Renal pelvis (tissue), 4 donors: ENCODE data around the gene TCEAL4. TPM values are rescaled to one million over a fixed set of nuclear protein-coding genes. Genes with fewer than 3 reads are reported as not detected.
A peak's percentile ranks its signal among the peaks of the same experiment; 100 is the strongest.
"Not testable (repeated sequence)": the region's sequence is repeated elsewhere in the genome, so short reads cannot be mapped to it uniquely, and the experiment has no call there.

ENCODE experiments used
- DNase-seq: peaks from one replicate; pipeline ENCODE4 v3.0.0-alpha.2; 2013
- polyA plus RNA-seq, 3 donors: library from polyadenylated mRNA; unstranded; fragments of 120-200 nt; gene quantifications; one replicate each; pipeline ENCODE4 v1.2.1, GENCODE V29; 2013; ENCODE audit not compliant: insufficient read length in 3 of 3

The TCEAL4 gene
- polyA plus RNA-seq, 3 donors: 146 to 187 (median 170) TPM

GRCh38 chrX:103562801-103563200 is 22.5 kb upstream of the TCEAL4 start:
- no peak for DNase-seq

DNA sequence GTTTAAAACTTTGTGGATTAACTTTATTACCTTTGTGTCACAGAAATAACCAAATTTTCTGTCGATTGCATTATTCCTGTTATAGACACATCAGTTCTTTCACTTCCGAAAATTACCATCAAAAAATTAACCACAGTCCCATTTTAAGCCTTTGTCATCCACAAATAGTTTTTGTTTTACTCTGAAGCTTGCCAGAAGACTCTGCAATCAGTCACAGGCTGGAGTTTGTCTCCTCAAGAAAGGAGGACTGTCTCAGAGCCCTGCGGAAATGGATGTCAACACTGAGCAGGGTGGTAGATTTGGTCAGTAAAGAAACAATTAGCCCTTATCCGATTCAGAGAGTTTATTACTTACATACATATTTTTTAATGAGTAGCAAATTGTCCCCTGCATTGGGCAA is 20.1 kb upstream of the TCEAL4 start:
- DNase-seq: no peak

DNA sequence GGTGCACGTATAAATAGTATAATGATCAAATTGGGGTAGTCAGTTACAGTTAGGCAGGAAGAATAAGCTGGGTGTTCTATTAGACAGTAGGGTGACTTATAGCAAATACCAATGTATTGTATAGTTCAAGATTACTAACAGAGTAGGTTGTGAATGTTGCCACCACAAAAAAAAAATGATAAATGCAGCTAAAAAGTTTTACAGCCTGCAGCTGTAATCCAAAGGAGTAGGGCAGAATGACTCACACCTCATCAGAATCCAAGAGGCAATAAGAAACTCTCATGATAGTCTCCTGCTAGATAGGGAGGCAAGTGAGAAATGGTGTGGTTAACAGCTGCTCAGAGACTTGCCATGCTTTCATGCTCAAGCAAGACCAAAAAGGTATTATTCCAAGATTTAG is 19.6 kb upstream of the TCEAL4 start:
- DNase-seq: no peak

DNA sequence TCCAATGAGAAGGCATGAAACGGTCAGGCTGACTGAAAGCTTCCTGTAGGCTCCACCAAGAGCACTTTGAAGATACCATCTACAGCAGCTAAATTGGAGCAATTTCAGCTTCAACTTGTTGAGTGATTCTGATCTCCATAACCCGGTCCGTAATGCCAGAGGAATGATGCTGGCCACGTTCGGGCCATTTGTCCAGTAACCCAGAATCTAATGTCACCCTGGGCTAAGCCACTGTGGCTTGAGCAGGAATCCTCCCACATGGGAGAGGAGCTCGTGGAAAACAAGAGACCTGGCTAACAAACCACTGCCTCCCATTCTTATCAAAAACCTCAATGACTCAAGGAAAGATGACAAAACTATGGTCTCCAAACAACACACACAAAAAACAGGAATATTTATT is 14.2 kb upstream of the TCEAL4 start:
- DNase-seq: no peak

DNA sequence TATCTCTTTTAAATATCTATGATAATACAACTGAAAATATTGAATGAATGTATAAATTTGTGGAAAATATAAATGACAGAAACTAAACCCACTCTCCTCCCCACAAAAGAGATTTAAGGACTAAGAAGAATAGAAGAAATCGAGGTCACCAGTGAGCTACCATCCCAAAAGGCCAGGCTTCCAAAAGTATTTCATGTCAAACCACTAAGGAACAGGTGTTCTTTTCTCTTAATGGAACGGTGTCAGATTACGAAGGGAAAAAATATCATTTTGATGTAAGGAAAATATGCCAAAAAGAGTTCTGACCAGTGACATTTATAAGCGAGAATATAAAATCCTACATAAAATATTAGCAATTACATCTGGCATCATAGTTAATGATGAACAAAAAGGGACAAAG is 13.6 kb upstream of the TCEAL4 start:
- no peak for DNase-seq

- no peak for DNase-seq
These were observed 12.1 kb upstream of the TCEAL4 start for GRCh38 chrX:103573202-103573601.

DNA sequence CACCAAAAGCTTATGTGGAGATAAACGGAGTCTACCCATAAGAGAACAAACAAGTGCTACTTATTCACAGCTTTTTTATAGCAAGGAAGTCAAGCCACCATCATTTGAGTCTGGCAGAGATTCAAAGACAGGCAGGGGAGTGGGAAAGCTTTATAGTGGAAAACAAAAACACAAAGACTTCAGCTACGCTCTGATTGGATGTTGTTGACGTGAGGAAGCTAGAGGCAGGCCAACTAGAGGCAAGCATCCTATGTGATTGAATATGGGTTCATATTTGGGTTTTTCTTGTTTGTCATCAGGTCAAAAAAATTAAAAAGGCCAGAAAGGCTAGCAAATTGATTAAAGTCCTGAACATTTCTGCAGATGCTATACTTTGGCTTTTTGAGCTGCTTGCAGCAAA is 719 bp upstream of the TCEAL4 start:
- DNase-seq: no peak

DNA sequence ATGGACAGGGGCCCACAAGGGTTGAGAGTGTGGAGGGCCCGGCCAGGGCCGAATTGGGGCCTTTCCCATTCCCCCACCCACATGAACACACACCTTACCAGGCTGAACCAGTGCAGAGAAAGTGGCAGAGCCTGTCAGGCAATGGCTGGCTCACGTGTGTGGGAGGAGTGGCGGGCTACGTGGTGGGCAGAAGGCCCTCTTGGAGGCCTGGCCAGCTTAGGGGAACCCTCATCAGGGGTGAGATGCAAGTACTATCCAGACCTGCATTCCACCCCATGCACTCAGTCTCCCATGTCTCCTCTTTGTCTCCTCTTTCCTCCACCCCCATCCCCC is 965 bp downstream of the TCEAL4 start:
- no peak for DNase-seq

GRCh38 chrX:103586659-103587058 is 1.3 kb downstream of the TCEAL4 start:
- DNase-seq: no peak

DNA sequence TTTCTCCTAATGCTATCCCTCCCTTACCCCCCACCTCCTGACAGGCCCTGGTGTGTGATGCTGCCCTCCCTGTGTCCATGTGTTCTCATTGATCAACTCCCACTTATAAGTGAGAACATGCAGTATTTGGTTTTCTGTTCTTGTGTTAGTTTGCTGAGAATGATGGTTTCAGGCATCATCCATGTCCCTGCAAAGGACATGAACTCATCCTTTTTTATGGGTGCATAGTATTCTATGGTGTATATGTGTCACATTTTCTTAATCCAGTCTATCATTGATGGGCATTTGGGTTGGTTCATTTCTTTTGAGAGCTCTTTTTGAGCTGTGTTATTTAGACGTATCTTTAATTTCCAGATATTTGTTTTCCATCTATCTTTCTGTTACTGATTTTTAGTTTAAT is 7.0 kb downstream of the TCEAL4 start:
- not testable (repeated sequence) for DNase-seq

GRCh38 chrX:103595202-103595601 is 9.9 kb downstream of the TCEAL4 start:
- not testable (repeated sequence) for DNase-seq

DNA sequence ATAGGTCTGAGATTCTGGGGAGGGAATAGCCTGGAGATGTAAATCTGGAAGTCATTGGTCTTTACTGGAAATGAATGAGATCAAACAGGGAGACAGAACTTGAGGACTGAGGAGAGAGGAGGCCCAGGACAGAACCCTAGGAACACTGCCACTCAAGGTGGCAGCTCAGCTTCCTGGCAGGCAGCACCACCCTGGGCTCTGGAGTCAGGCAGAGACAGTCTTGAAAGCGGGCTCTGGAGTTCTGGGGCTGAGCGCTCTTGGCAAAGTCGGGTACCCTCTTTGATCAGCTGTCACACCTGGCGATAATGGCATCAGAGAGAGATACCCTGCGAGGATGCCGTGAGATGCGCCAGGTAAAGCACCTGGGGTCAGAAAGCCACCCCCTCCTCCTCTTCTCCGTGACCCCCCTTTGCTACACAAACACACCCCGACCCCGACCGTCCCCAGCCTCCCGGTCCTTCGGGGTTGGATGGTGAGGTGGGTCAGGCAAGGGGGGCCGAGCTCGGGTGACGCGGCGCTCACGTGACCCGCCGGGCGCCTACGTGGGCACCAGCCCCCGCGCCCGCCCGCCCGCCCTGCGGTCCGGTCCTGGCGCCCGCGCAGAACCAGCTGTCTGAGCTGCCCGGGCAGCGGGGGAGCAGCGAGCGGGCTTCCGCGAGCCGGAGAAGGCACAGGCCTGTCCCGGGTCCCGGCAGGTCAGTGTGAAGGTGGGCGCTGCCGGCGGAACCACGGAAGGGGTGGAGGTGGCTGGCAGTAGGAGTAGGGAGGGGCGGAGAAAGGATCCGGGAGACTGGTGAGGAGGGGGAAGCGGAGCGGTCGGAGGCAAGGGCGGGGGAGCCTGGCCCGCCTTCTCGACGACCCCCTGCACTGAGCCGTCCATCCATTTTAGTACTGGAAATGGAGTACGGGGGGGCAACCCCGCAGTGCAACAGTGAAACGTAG is 22.3 kb downstream of the TCEAL4 start, which contains the start of gene TCEAL3:
TCEAL3 (plus strand) TSS at position 600 of the 942 bp plus-strand sequence. CDS start 1,102 bp downstream, outside the sequence.
- DNase-seq: no peak

- DNase-seq: no peak
These were observed 23.1 kb downstream of the TCEAL4 start for GRCh38 chrX:103608306-103608963.

DNA sequence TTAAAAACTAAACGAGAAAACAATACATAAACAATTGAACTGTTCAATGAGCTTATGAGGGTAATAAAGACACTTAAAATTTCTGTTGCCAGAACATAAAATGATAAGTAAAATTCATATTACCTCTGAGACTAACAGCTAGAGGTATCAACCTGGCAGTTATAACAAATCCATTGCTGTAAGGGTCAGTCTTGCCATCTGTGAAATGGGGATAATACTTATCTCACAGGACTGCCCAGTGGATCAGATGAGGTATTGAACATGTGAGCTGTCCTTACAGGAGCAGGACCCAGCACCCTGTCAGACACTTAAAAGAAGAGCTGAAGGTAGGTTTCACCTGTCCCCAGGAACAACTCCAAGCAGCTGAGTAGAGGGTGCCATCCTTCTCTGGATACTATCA is 25.0 kb downstream of the TCEAL4 start:
- no peak for DNase-seq

GRCh38 chrX:103613362-103613890 is 28.1 kb downstream of the TCEAL4 start:
- DNase-seq: no peak

DNA sequence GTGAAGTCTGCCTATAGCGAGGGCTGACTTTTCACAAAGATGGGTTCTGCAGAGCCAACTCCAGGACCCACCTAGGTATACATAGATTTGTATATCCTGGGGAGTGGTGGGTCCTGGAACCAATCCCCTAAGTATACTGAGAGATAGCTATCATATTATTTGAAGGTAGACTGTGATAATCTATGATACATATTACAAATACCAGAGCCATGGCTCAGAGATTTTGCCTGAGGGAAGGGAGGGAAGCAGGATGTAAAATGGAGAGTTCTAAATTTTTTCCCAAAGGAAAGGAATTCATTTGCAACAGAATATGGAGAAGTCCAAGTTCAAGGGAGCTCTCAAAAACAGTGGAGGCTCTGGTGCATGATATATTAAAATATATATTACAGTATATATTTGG is 29.7 kb downstream of the TCEAL4 start:
- DNase-seq: no peak

DNA sequence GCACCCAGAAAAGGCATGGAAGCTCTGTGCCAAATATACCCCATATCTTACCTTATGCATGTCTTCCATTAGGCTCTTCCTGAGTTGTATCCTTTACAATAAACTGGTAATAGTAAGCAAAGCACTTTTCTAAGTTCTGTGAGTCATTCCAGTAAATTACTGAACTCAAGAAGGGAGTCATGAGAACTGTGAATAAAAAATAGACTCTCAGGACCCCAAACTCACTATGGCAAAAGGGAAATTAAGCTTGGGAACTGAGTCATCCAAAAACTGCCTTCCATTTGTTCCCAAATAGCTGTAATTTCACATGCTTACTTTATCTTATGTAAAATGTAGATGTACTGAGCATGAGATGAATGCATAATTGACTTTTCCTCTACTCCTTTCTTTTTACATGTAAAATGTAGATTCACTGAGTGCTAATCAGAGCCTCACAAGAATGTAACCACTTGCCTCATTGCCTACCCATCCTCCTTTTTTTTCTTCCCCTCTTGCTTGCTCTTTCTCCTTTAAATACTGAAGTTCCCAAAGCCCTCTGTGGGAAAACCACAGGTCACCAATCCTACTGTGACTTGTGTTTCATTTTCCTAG is 30.6 kb downstream of the TCEAL4 start:
- DNase-seq: no peak

- DNase-seq: no peak
These were observed 31.4 kb downstream of the TCEAL4 start for GRCh38 chrX:103616676-103617186.

GRCh38 chrX:103624111-103624510 is 38.8 kb downstream of the TCEAL4 start:
- DNase-seq: no peak

- no peak for DNase-seq
These were observed 41.5 kb downstream of the TCEAL4 start for GRCh38 chrX:103626855-103627254.

DNA sequence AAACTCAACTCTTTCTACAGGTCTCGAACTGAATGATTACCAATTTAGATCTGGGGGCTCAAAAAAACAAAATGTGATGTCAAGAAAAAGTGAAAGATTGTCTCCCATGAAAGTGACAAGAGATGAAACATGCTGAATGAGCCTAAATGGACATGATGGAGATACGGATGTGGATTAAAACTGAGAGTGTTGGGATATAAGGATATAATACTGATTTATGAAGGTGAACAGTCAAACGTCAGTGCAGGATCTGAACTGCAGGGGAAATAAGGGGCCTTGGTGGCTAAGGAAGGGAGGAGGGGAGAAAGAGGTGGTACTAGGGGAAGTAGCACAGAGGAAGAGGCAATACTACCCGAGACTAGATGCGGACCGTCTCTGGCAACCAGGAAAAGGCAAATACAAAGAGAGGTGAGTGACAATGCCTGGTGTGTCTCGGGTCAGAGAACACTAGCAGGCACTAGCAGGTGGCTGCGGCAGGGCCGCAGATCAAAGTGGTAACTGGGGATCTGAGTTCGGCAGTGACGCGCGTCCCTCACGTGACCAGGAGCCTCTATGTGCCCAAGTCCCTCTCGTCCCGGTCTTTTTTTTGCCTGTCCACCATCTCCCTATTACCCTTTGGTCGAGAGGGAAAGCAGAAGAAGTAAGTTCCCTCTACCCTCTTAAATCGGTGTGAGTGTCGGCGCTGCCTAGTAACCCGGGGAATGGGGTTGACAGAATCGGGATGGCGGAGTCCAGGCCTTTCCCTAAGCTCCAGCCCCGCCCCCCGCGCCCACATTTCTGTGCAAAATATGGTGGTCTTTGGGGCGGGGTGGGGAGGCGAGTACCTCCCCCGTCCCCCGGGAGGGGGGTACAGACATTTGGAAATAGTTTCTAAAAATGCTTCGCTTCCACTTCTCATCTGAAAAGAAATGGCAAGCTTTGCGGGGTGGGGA is 43.3 kb downstream of the TCEAL4 start, which contains the start of gene TCEAL1:
TCEAL1 (plus strand) TSS at position 590 of the 932 bp plus-strand sequence. CDS start 942 bp downstream, outside the sequence.
- peak; percentile 54 for DNase-seq
